ENCODE results near the gene PRKCA. TPM values are rescaled to one million over a fixed set of nuclear protein-coding genes. Genes with fewer than 3 reads are reported as not detected.
A peak's percentile ranks its signal among the peaks of the same experiment; 100 is the strongest.

PRKCA gene
- polyA plus RNA-seq, 2 of the 4 experiments (the other 2 are of a cell fraction): 28.8 to 65.0 TPM

DNA sequence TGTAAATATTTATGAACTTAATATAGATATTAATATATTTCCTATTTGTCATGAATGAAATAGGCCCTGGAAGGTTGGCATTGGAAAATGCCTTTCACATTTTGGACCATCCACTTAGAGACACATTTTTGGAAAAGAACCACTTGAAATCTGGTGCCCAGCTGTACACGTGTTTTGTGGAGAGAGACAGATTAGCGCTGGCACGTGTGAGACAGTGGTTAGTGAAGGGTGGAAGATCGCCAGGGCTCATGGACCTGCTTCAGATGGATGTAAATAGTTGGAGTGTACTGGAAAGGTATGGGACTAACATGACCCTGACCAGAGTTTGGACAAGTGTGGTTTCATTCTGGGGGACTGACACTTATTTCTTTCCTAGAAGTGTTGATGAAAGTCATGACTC, 222.9 kb downstream of the PRKCA start:
- CTCF ChIA-PET: interaction anchor here (1.1 kb wide), 1 partner anchor 11 kb away, joined by 3 read pairs; no protein-coding TSS in a partner anchor
- POLR2A ChIA-PET: no interaction called here
- 65% methylated on average over 4 of the region's 4 CpGs for WGBS (ENCODE audit: missing lambda C conversion rate)

DNA sequence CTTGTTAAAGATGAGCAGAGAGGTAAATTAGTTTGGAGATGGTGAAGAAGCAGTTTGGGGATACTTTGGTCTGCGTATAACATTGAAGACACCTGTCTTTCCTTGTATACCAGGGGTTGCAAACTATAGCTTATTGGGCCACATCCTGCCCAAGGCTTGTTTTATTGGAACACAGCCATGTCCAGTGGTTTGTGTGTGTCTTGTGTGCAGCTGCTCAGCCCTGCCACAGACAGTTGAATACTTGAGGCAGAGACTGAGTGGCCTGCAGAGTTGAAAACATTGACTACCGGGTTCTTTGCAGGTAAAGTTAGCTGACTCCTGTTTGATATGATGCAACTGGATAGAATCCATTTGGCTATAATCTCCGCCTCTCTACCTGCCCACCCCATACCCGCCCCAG, 224.4 kb downstream of the PRKCA start:
- WGBS (ENCODE audit: missing lambda C conversion rate): 94% methylated on average over 4 of the region's 4 CpGs
- Histone ChIP-seq H3K4me1 (peaks cover 29% of the 10 kb centered on the region), H3K27ac (no peak overlapping the region), H3K4me3 (no peak overlapping the region), H3K4me2 (no peak overlapping the region), H3K9me3 (no peaks in the 10 kb centered on the region)
- no peak for FAIRE-seq
- no peak for DNase-seq (ENCODE audit: low read depth in 1 of 2, low spot score in 1 of 2)
- TF ChIP-seq BHLHE40 (IDR thresholded peaks at IDR 0.05; ENCODE audit: low read depth, low read length) (no peak), MAZ (IDR thresholded peaks at IDR 0.05; ENCODE audit: borderline replicate concordance, low read depth, low read length) (no peak), EHMT2 (IDR thresholded peaks at IDR 0.05; ENCODE audit: low read depth) (no peak), CBX8 (IDR thresholded peaks at IDR 0.05) (no peak), NPAS2 (CRISPR knock-in tag; IDR thresholded peaks at IDR 0.05; ENCODE audit: borderline replicate concordance) (no peak), FOXS1 (CRISPR knock-in tag; IDR thresholded peaks at IDR 0.05) (no peak), RARB (CRISPR knock-in tag; IDR thresholded peaks at IDR 0.05) (no peak), TP53 (CRISPR knock-in tag; IDR thresholded peaks at IDR 0.05) (no peak), HOXB13 (CRISPR knock-in tag; IDR thresholded peaks at IDR 0.05; ENCODE audit: low read depth) (no peak)
- ChIA-PET CTCF (no interaction called here), POLR2A (no interaction called here)
- ATAC-seq: no peak

More for the DNA sequence above, 222.9 kb downstream of the PRKCA start:
- Histone ChIP-seq H3K9me3 (no peaks in the 10 kb centered on the region), H3K4me1 (peaks cover 24% of the 10 kb centered on the region), H3K4me2 (no peak overlapping the region), H3K27ac (0 out of 6 replicates have a peak overlapping the region, but pooled peaks of 1 of the 2 experiments have one; percentile 1), H3K4me3 (no peak overlapping the region)
- DNase-seq (ENCODE audit: low read depth in 1 of 2, low spot score in 1 of 2): no peak
- no peak for ATAC-seq
- TF ChIP-seq CBX8 (IDR thresholded peaks at IDR 0.05) (no peak), GATA3 (IDR thresholded peaks at IDR 0.05; ENCODE audit: borderline replicate concordance) (no peak), MAZ (IDR thresholded peaks at IDR 0.05; ENCODE audit: borderline replicate concordance, low read depth, low read length) (no peak), HDAC2 (IDR thresholded peaks at IDR 0.05) (no peak), NPAS2 (CRISPR knock-in tag; IDR thresholded peaks at IDR 0.05; ENCODE audit: borderline replicate concordance) (no peak), RFX5 (IDR thresholded peaks at IDR 0.05) (no peak), MAFK (IDR thresholded peaks at IDR 0.05; ENCODE audit: partially characterized antibody) (no peak), HOXB5 (CRISPR knock-in tag; IDR thresholded peaks at IDR 0.05) (no peak), ZC3H11A (IDR thresholded peaks at IDR 0.05) (no peak)
- TF ChIP-seq, protein P1, sequence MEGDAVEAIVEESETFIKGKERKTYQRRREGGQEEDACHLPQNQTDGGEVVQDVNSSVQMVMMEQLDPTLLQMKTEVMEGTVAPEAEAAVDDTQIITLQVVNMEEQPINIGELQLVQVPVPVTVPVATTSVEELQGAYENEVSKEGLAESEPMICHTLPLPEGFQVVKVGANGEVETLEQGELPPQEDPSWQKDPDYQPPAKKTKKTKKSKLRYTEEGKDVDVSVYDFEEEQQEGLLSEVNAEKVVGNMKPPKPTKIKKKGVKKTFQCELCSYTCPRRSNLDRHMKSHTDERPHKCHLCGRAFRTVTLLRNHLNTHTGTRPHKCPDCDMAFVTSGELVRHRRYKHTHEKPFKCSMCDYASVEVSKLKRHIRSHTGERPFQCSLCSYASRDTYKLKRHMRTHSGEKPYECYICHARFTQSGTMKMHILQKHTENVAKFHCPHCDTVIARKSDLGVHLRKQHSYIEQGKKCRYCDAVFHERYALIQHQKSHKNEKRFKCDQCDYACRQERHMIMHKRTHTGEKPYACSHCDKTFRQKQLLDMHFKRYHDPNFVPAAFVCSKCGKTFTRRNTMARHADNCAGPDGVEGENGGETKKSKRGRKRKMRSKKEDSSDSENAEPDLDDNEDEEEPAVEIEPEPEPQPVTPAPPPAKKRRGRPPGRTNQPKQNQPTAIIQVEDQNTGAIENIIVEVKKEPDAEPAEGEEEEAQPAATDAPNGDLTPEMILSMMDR (IDR thresholded peaks at IDR 0.05): no peak
- TF ChIP-seq, protein P2, sequence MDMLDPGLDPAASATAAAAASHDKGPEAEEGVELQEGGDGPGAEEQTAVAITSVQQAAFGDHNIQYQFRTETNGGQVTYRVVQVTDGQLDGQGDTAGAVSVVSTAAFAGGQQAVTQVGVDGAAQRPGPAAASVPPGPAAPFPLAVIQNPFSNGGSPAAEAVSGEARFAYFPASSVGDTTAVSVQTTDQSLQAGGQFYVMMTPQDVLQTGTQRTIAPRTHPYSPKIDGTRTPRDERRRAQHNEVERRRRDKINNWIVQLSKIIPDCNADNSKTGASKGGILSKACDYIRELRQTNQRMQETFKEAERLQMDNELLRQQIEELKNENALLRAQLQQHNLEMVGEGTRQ (IDR thresholded peaks at IDR 0.05): no peak
- FAIRE-seq: no peak

DNA sequence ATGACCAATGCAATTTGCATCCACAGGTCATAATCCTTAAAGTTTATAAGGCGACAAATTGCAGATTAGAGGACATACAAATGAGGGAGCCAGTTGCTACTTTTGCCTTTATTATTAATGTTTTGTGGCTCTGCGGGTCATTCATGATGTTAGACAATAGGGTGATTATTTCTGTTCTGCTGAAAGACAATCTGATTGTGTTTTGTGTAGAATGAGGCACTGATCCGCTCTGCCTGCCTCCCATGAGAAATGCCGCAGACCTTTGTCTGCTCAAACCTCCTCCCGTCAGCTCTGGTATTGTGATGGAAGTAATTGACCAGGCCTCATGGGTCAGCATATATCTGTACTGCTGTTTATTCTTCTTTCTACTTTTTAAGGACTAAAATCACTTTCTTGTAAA, 224.9 kb downstream of the PRKCA start:
- FAIRE-seq (no peak), DNase-seq (ENCODE audit: low read depth in 1 of 2, low spot score in 1 of 2) (no peak), ATAC-seq (no peak)
- WGBS (ENCODE audit: missing lambda C conversion rate): 95% methylated on average over 5 of the region's 5 CpGs
- peaks cover 27% of the 10 kb centered on the region for H3K4me1 ChIP-seq
- no peaks in the 10 kb centered on the region for H3K9me3 ChIP-seq
- no peak overlapping the region for H3K4me3 ChIP-seq
- TF ChIP-seq NFE2L2 (conservative IDR thresholded peaks at IDR 0.05; ENCODE audit: low read length) (no peak), HDAC2 (IDR thresholded peaks at IDR 0.05) (no peak), FOSL2 (IDR thresholded peaks at IDR 0.05) (no peak), FOSL2 (CRISPR knock-in tag; IDR thresholded peaks at IDR 0.05) (no peak), GATA3 (IDR thresholded peaks at IDR 0.05; ENCODE audit: borderline replicate concordance) (no peak)
- TF ChIP-seq, protein P3, sequence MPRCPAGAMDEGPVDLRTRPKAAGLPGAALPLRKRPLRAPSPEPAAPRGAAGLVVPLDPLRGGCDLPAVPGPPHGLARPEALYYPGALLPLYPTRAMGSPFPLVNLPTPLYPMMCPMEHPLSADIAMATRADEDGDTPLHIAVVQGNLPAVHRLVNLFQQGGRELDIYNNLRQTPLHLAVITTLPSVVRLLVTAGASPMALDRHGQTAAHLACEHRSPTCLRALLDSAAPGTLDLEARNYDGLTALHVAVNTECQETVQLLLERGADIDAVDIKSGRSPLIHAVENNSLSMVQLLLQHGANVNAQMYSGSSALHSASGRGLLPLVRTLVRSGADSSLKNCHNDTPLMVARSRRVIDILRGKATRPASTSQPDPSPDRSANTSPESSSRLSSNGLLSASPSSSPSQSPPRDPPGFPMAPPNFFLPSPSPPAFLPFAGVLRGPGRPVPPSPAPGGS (IDR thresholded peaks at IDR 0.05): no peak
- POLR2A ChIA-PET: no interaction called here
- no peak overlapping the region for H3K4me2 ChIP-seq
- no peak overlapping the region for H3K27ac ChIP-seq
- CTCF ChIA-PET: no interaction called here
